ENCODE measurements around the gene CELF5.

CELF5 gene

GRCh38 chr19:3262362-3262761 is 37.9 kb downstream of the CELF5 start:
- no peak for TF ChIP-seq CTCF (IDR thresholded peaks at IDR 0.05; ENCODE audit: low read length, missing control alignments)
- no peak for DNase-seq (ENCODE audit: low read depth)
- H3K4me3 ChIP-seq (replicated peaks; ENCODE audit: low read depth, low read length): no peak overlapping the region

GRCh38 chr19:3263866-3264265 is 39.4 kb downstream of the CELF5 start:
- TF ChIP-seq CTCF (IDR thresholded peaks at IDR 0.05; ENCODE audit: low read length, missing control alignments): no peak
- no peak overlapping the region for H3K4me3 ChIP-seq (replicated peaks; ENCODE audit: low read depth, low read length)
- DNase-seq (ENCODE audit: low read depth): no peak

GRCh38 chr19:3265432-3265831 is 41.0 kb downstream of the CELF5 start:
- no peak overlapping the region for H3K4me3 ChIP-seq (replicated peaks; ENCODE audit: low read depth, low read length)
- TF ChIP-seq CTCF (IDR thresholded peaks at IDR 0.05; ENCODE audit: low read length, missing control alignments): no peak
- DNase-seq (ENCODE audit: low read depth): no peak

GRCh38 chr19:3266092-3266693 is 41.7 kb downstream of the CELF5 start:
- DNase-seq (ENCODE audit: low read depth): no peak
- no peak overlapping the region for H3K4me3 ChIP-seq (replicated peaks; ENCODE audit: low read depth, low read length)
- TF ChIP-seq CTCF (IDR thresholded peaks at IDR 0.05; ENCODE audit: low read length, missing control alignments): no peak

GRCh38 chr19:3266792-3267514 is 42.5 kb downstream of the CELF5 start:
- no peak for TF ChIP-seq CTCF (IDR thresholded peaks at IDR 0.05; ENCODE audit: low read length, missing control alignments)
- no peak overlapping the region for H3K4me3 ChIP-seq (replicated peaks; ENCODE audit: low read depth, low read length)
- DNase-seq (ENCODE audit: low read depth): no peak

- no peak overlapping the region for H3K4me3 ChIP-seq (replicated peaks; ENCODE audit: low read depth, low read length)
- TF ChIP-seq CTCF (IDR thresholded peaks at IDR 0.05; ENCODE audit: low read length, missing control alignments): no peak
- DNase-seq (ENCODE audit: low read depth): no peak
Measured at GRCh38 chr19:3268326-3268725, 43.9 kb downstream of the CELF5 start.

- TF ChIP-seq CTCF (IDR thresholded peaks at IDR 0.05; ENCODE audit: low read length, missing control alignments): no peak
- no peak overlapping the region for H3K4me3 ChIP-seq (replicated peaks; ENCODE audit: low read depth, low read length)
- DNase-seq (ENCODE audit: low read depth): no peak
Measured at GRCh38 chr19:3268763-3269162, 44.3 kb downstream of the CELF5 start.

Data from fibroblast of pulmonary artery (primary cell).